CD4-positive, alpha-beta T cell treated with Interleukin-21 for 1 hour (primary cell): ENCODE data around the gene SP140.
A peak's percentile ranks its signal among the peaks of the same experiment; 100 is the strongest.
"Not testable (repeated sequence)": the region's sequence is repeated elsewhere in the genome, so short reads cannot be mapped to it uniquely, and the experiment has no call there.

Experiments used
- DNase-seq: peaks from one replicate; pipeline ENCODE4 v3.0.0-alpha.2; 2020

The SP140 gene

DNA sequence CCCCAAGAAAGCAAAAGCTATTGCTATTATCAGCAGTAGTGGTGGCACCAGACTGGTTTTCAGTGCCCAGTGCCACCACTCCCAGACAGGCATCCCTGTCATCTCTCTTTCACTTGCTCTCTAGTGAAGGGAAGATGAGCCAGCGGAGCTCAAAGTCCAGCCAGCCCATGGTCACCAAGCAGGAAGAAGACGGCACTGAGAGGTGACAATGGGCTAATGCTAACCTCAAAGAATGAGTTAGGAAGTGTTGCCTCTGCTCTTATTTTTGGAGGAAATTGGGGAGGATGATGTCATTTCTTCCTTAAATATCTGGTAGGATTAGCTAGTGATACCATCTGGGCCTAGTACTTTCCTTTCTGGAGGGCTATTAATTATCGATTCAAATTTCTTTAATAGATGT lies 1.7 kb downstream of the SP140 start:
- peak; percentile 38 for DNase-seq

DNA sequence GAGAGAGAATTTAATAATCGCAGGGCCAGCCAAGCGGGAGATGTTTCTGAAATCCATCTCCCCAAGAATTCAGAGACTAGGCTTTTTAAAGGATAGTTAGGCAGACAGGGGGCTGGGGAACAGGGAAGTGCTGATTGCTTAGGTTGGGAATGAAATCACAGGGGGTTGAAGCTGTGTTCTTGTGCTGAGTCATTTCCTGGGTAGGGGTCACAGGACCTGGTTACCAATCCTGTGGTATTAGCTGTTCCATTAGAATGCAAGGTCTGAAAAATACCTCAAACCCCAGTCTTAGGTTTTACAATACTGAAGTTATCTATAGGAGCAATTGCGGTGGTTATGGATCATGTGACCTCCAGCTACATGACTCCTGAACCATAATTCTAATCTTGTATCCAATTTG lies 4.6 kb downstream of the SP140 start:
- DNase-seq = no peak

DNA sequence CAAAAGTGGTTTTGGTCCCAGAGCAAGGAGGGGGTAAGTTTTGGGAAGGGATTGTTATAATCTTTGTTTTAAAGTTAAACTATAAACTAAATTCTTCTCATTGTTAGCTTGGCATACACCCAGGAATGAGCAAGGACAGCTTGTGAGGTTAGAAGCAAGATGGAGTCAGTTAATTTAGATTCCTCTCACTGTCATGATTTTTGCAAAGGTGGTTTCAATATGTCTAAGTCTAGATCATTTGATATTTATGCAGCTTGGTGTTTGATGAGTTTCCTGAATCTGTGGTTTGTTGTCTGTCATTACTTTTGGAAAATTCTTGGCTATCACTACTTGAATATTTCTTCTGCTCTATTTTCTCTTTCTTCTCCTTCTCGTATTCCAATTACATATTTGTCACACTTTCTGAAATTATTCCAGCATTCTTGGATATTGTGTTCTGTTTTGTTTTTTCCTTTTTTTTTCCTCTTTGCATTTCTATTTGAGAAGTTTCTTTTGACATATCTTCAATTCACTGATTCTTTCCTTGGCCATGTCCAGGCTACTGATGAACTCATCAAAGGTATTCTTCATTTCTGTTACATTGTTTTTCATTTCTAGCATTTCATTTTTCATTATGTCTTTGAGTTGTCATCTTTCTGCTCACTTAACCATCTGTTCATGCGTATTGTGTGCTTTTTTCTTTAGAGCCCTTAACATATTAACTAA lies 5.1 kb downstream of the SP140 start:
- no peak for DNase-seq

DNA sequence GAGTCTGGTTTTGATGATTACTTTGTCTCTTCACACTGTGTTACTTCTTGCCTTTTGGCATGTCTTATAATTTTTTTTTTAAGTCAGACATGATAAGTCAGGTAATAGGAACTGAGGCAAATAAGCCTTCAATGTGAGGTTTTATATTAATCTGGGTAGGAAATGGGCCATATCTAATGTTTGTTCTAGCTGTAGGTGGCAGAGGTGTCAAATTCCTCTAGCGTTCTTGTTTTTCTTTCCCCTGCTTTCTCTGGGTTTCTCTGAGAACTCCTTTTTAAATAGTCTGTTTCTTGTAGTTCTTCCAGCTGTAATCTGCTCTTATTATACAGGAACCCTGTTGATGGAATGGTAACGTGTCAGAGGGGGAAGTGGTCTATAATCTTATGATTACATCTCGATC lies 5.7 kb downstream of the SP140 start:
- DNase-seq = no peak

DNA sequence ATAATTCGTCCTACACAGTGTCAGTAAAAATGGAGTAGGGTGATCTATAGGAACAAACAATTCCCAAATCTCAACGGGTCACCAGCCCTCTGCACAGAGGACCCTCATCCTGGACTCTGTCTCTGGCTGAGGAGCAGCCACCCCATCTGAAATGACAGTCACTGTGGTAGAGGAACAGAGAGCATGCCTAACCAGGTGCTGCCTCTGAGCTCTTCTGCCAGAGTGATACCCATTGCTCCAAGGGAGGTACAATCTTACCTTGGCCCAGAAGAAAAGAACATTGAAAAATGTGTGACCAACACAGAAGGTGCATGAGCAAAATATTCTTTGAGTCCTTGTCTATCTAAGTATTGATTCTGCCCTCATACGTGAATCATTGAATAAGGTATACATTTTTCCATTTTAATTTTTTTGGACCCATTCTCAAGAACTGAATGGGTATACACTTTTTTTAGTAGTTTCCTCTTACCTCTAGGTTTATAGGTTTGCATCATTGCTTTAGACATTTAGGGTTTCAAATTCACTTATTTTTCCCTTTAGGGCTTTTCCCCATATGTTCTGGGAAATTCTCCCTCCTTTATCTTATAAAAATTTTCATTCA lies 8.7 kb downstream of the SP140 start:
- DNase-seq = no peak

DNA sequence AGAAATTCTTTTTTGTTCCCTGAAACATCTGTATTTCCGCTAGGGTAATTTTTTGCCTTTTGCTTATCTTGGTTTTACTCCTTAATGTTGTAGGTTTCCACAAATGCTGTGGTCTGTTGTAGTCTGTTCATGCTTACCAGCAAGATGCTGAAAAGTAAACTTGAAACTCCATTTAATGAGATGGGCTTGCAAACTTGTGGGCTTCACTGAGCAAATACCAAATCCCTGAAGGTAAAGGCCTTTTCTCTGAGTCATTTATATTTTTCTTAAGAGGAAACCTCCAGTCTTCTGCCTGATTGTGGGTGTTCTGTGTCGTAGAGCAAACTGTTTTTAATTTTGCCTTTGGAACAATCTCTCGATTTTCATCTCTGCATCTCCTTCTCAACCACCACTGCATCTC lies 9.3 kb downstream of the SP140 start:
- DNase-seq = no peak

DNA sequence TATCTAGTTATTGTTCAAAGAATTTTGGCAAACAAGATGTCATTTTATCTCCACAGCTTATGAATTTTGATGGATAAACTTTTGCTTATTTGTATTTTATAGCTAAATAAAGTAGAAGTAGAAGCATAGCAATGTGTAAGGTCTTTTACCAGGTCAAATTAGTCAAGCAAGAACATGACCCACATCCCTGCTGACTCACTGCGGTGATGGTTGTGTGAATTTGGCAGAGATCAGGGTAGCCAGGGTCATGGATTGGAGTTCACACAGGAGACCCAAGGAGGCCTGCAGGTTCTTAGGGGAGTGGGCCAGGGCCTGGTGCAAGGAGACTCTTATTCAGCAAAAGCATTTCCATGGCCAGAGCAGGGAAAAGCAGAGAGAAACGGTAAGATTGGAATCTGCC lies 18.7 kb downstream of the SP140 start:
- DNase-seq = no peak

DNA sequence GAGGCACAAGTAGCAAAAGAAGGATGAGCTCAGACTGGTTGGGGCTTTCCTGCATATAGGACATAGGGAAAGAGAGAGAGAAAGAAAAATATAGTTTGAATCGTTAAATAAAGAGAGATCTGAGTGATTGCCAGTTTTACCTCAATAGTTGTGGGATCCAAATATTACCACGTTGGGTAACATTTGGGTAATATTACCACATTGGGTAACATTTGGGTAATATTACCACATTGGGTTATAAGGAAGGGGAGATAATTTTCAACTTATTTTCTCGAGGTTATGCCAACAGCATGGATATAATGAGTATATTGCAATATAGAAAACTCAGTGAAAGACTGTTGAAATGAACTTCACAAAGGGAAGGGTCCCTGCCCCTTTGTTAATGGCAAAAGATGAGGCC lies 20.7 kb downstream of the SP140 start:
- DNase-seq = no peak

DNA sequence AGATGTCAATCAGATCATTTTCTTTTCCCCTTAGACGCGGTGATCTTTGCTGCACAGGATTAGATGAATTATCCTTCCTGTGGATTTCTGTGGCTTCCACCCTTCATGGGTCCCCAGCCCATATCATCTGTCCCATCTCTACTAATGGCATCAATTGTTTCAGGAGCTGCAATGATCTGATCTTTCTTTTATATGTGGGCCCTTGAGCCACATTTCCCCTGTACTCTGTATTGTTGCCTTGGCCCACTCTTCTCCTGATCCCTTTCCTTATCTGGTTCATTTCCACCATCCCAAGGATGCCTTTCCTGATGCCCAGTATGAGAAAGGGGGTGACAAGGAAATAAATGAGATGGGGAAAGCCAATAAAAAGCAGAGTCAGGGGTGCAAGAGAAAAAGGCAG lies 24.7 kb downstream of the SP140 start:
- DNase-seq = no peak

DNA sequence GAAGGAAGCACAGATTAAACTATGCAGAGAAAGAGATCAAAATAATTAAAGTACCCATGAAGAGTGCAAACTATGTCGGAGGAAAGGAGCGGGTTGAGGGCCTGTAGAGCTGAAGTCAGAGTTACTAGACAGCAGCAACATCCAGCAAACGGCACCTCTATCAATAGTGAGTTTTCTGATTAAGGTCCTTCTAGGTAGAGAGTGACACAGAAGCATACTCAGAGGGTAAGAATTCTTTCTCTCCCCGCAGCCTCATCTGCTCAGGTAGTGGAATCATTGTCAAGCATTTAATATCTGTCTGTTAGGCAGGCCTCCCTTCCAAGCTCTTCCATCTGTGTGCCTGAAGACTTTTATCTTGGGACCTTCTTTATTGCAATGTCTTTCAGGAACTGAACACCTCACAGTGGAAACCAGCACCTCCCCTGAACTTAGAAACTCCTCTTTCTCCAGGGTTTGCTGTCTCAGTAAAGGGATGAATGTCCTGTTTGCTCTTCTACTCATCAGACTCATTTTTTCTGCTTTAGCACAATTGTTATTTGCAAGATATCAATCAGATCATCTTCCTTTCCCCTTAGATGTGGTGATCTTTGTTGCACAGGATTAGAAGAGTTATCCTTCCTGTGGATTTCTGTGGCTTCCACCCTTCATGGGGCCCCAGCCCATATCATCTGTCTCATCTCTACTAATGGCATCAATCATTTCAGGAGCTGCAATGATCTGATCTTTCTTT lies 28.8 kb downstream of the SP140 start:
- DNase-seq = peak; percentile 57

DNA sequence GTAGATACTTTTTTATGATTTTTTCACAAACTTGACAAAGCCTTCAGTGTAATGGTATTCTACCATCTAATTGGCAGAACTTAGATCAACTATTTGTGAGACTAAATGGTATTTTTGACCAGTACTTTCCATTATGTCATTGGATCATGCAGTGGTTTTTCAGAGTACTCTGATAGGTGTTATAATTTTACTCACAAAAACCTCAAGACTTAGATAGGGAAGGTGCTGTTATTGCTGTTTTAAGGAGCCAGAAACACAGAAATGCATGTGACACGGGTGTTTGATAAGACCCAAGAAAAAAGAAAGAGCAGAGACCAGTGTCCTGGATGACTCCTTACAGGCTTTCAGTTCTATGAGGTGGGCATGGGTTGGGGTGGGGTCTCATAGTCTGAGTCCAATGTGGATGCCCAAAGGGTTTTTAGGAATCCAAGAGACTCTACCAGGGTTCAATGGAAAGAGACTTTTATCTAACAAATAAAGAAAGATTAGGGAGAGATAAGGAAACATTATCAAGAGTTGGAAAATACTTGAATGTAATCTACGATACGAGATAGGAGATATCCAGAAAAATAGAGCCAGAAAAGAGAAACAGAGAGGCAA lies 31.3 kb downstream of the SP140 start:
- DNase-seq = no peak

DNA sequence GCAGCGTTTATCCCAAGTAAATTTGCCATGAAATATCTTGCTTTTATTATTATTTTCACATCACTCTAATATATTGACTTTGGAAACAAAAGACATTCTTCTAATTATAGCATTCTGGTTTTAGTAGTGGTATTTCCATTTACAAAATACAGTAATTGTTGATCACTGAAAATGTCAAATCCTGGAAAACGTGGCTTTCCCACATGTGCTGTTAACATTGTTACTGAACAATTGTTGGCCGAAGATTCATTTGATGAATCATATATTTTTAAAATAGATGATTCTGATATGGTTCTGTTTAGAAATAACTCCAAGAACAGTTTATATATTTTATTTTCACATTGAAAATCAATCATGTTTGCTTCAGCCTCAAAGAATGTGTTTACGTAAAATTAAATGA lies 32.9 kb downstream of the SP140 start:
- DNase-seq = no peak

DNA sequence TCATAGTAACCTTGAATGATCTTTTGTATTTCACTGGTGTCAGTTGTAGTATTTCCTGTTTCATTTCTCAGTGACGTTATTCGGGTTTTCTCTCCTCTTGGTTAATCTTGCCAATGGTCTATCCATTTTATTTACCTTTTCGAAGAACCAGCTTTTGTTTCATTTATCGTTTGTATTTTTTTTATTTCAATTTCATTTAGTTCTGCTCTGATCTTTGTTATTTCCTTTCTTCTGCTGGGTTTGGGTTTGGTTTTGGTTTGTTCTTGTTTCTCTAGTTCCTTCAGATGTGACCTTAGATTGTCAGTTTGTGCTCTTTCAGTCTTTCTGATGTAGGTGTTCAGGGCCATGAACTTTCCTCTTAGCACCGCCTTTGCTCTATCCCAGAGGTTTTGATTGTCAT lies 36.7 kb downstream of the SP140 start:
- DNase-seq = peak; percentile 45

DNA sequence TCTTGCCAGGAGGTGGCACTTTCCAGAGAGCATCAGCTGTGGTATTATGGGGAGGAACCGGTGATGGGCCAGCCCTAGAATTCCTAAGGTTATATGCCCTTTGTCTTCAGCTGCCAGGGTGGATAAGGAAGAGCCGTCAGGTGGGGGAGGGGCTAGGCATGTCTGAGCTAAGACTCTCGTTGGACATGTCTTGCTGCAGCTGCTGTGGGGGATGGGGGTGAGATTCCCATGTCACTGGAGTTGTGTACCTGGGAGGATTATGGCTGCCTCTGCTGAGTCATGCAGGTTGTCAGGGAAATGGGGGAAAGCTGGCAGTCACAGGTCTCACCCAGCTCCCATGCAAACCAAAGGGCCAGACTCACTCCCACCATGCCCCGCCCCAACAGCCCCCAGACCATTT lies 39.4 kb downstream of the SP140 start:
- not testable (repeated sequence) for DNase-seq

DNA sequence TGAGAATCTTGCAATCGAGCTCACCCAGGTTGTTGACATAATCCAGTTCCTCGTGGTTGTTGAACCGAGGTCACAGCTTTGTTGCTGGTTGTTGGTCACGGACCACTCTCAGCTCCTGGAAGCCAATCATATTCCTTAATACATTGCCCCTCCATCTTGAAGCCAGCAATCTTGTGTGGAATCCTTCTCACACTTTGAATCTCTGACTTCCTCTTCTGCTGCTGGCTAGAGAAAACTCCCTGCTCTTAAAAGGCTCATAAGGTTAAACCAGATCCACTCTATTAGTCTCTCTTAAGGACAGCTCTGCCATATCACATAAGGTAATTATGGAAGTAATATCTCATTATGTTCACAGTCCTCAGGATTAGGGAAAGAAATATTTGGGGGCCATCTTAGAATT lies 41.1 kb downstream of the SP140 start:
- DNase-seq = no peak

DNA sequence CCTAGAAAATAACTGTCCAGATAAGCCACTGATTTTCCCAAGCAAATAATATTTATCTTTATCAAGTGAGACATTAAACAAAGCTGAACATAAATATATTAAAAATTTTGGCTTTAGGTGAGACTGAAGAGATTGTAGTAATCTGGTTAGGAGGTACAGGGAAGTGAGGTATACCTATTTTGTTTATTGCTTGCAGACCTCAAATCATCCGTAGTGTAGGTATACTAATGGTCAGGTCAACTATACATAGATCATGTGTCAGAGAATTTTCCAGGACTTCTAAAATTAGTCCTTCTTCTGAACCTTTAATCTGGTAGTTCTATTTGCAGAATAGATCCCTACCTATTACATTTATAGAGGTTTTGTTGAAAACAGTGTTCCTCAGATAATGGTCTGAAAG lies 41.5 kb downstream of the SP140 start:
- DNase-seq = no peak

DNA sequence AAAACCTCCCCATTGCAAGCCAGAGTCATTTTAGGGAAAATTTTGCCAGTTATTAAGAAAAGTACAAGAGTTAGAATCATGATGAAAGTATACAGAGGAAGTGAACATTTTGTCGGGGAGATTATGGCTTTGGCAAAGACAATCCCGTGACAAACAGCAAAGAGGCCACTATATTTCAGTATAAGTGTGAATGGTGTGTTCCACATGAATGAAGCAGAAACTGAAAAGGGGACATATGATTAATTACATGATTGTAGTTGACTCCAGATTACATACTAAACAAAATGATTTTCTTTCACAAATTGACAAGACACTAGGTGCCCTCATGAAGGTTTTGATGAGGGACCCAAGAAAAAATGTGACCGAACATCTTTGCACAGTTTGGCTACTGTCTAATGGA lies 42.0 kb downstream of the SP140 start:
- DNase-seq = no peak

DNA sequence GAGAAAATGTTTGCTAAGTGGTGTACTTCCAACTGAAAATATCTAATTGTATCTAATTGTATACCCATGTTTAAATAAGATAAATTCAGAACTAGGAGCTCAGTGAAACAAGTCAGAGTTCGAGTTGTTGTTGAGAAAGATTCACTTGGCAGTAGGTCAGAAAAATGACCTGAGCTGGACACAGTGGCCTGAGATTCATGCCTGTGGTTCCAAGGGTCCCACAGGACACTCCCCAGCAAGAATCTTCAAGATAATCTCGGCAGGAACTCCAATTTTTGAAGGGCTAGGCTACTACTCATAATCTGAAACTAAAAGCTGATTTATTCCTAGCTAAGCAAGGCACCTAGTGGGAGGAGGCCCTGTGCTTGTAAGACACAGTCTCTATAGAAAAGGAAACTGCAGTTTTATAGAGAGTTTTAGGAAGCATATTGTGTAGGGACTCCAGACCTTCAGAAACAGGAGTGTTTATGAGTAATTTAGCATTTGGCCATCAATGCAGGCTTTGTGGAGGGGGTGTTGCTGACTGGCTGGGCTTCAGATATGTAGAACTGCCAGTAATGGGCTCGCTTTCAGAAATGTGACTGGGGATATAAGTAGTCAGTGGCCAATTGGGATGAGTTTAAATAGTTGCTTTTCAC lies 43.2 kb downstream of the SP140 start:
- no peak for DNase-seq

DNA sequence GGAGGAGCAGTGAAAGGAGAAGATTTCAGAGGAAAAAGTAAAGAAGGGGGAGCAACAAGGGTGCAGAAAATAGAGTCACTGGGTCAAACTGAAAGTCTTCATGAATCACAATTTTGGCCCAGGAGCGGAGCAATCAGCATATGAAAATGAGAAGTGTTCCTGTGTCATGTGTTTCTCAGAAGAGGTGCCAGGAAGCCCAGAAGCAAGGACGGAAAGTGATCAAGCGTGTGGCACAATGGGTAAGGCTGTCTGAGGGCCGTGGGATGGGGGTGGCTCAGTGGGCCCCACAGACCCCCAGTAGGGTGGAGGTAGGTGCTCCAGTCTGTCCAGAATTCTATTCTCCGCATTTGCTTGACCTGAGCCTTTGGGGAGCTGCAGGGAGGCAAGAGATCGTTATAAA lies 44.2 kb downstream of the SP140 start:
- no peak for DNase-seq

DNA sequence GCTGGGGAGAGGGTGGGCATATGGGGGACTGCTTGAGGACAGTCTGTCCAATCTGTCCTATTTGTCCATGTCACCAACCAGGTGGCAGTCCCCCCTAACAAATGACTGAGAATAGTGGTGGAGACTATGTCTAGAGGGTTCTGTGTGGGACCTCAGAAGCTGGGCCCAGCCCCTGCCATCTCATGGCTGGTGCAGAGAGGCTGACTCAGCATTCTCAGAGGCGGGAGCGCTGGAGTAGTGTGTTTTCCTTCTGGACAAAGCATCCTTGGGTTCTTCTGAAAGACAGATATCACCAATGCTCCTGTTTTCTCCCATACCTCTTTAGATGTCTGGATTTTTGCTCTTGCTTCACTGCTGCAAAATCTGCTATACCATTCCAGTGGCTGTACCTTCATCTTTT lies 57.4 kb downstream of the SP140 start:
- DNase-seq = no peak

DNA sequence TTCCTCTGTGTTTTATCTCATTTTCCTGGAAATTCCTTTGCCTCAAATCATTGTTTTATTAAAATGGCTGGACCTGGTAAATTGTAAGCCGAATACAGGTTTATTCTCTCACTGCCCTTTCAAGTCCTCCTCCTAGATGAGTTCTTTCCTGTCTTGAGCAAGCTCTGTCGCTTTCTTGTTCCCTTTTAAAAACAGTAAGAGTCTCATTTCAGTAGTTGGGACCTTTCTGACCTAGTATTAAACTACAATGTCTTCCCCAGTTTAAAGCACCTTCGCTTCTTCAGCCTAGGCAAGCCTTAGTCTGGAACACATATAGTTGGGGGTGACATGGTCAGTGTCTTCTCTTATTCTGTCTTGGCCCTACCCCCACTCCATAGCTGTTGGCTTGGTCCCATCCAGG lies 60.5 kb downstream of the SP140 start:
- DNase-seq = no peak

DNA sequence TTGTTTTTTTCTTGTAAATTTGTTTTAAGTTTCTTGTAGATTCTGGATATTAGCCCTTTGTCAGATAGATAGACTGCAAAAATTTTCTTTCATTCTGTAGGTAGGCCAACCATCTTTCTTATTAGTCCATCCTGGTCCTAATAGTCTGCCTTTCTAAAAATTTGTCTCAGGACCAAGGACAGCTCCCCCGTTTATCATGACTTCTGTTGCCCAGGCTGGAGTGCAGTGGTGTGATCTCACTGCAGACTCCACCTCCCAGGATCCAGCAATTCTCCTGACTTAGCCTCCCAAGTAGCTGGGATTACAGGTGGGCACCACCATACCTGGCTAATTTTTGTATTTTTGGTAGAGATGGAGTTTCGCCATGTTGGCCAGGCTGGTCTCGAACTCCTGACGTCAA lies 63.8 kb downstream of the SP140 start:
- DNase-seq = not testable (repeated sequence)

DNA sequence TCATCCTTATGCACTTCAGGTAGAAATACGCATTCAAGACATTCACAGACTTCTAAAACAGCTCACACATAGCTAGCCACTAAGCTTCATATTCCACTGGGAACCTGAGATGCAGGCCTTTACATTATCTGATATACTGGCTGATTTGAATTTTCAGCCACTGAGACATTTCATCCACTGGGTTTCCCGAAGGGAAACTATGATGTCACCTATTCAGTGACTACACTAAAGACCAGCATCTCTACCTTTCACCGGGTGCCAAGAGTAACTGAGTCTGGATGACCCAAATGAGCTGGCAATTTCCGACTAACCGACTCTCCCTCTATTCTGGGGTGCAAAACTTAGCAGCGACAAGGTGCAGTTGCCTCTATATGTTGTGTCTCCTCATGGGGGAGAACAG lies 69.7 kb downstream of the SP140 start:
- no peak for DNase-seq

DNA sequence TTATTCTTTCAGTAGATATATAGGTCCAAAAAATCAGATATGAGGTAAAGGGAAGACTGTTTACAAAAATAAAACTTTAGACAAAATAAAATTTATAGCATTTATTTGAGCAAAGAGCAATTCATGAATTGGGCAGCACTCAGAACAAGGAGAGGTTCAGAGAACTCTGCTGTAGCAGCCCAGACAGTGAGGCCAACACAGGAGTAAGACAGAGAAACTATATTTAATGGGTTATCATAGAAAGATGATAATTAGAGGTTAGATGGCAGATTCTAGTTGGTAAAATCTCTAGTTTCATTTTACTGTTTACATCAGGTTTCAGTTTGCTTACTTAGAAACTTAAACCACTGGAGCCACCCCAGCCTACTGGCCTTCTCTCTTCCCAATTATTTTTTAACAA lies 71.4 kb downstream of the SP140 start:
- no peak for DNase-seq
